ENCODE data around the gene DUSP10. TPM values are rescaled to one million over a fixed set of nuclear protein-coding genes. Genes with fewer than 3 reads are reported as not detected.

The DUSP10 gene
- total RNA-seq, 2 experiments from 2014 or later = 23.9 to 24.6 TPM

- POLR2A ChIA-PET = no interaction called here
- CTCF ChIA-PET = no interaction called here
Observed at GRCh38 chr1:221704306-221704705, 37.6 kb downstream of the DUSP10 start.

GRCh38 chr1:221701570-221702186 is 40.2 kb downstream of the DUSP10 start:
- CTCF ChIA-PET = no interaction called here
- POLR2A ChIA-PET = interaction anchor here (0.8 kb wide), 1 partner anchor 1524 kb away, joined by 8 read pairs; no protein-coding TSS in a partner anchor

GRCh38 chr1:221700948-221701347 is 40.9 kb downstream of the DUSP10 start:
- ChIA-PET CTCF (interaction anchor here (0.7 kb wide), 1 partner anchor 263 kb away, joined by 3 read pairs; no protein-coding TSS in a partner anchor), POLR2A (interaction anchor here (0.8 kb wide), 1 partner anchor 1525 kb away, joined by 8 read pairs; no protein-coding TSS in a partner anchor)

- POLR2A ChIA-PET = interaction anchor here (0.8 kb wide), 1 partner anchor 1525 kb away, joined by 8 read pairs; no protein-coding TSS in a partner anchor
- CTCF ChIA-PET = interaction anchor here (0.7 kb wide), 1 partner anchor 262 kb away, joined by 3 read pairs; no protein-coding TSS in a partner anchor
Observed at GRCh38 chr1:221700536-221700935, 41.4 kb downstream of the DUSP10 start.

GRCh38 chr1:221699978-221700519 is 41.8 kb downstream of the DUSP10 start:
- POLR2A ChIA-PET = no interaction called here
- CTCF ChIA-PET = no interaction called here

- POLR2A ChIA-PET = interaction anchor here (0.7 kb wide), 1 partner anchor 418 kb away, joined by 3 read pairs; no protein-coding TSS in a partner anchor
- CTCF ChIA-PET = no interaction called here
Observed at GRCh38 chr1:221699577-221699976, 42.3 kb downstream of the DUSP10 start.

- ChIA-PET POLR2A (interaction anchor here (0.7 kb wide), 1 partner anchor 419 kb away, joined by 3 read pairs; no protein-coding TSS in a partner anchor), CTCF (no interaction called here)
Observed at GRCh38 chr1:221698579-221699349, 43.1 kb downstream of the DUSP10 start.

GRCh38 chr1:221697923-221698425 is 43.9 kb downstream of the DUSP10 start:
- CTCF ChIA-PET = no interaction called here
- POLR2A ChIA-PET = no interaction called here

GRCh38 chr1:221696718-221697461 is 45.0 kb downstream of the DUSP10 start:
- POLR2A ChIA-PET = no interaction called here
- CTCF ChIA-PET = no interaction called here

GRCh38 chr1:221696027-221696426 is 45.9 kb downstream of the DUSP10 start:
- POLR2A ChIA-PET = interaction anchor here (1.0 kb wide), 1 partner anchor 46 kb away, joined by 3 read pairs; the partner anchor contains the start of gene DUSP10
- CTCF ChIA-PET = no interaction called here

GRCh38 chr1:221695301-221695700 is 46.6 kb downstream of the DUSP10 start:
- POLR2A ChIA-PET = interaction anchor here (1.0 kb wide), 1 partner anchor 46 kb away, joined by 3 read pairs; the partner anchor contains the start of gene DUSP10

GRCh38 chr1:221694109-221694508 is 47.8 kb downstream of the DUSP10 start:
- POLR2A ChIA-PET = no interaction called here
- CTCF ChIA-PET = no interaction called here

More at GRCh38 chr1:221695301-221695700, 46.6 kb downstream of the DUSP10 start:
- CTCF ChIA-PET = no interaction called here

- POLR2A ChIA-PET = no interaction called here
Observed at GRCh38 chr1:221693087-221693486, 48.8 kb downstream of the DUSP10 start.

GRCh38 chr1:221692643-221693042 is 49.2 kb downstream of the DUSP10 start:
- ChIA-PET CTCF (interaction anchor here (0.9 kb wide), 1 partner anchor 20 kb away, joined by 4 read pairs; no protein-coding TSS in a partner anchor), POLR2A (no interaction called here)

More at GRCh38 chr1:221693087-221693486, 48.8 kb downstream of the DUSP10 start:
- CTCF ChIA-PET = no interaction called here

GRCh38 chr1:221691261-221691660 is 50.6 kb downstream of the DUSP10 start:
- CTCF ChIA-PET = no interaction called here
- POLR2A ChIA-PET = no interaction called here

- POLR2A ChIA-PET = no interaction called here
- CTCF ChIA-PET = no interaction called here
Observed at GRCh38 chr1:221690858-221691257, 51.0 kb downstream of the DUSP10 start.

GRCh38 chr1:221689138-221689537 is 52.8 kb downstream of the DUSP10 start:
- POLR2A ChIA-PET = no interaction called here
- CTCF ChIA-PET = no interaction called here

GRCh38 chr1:221688488-221688843 is 53.4 kb downstream of the DUSP10 start:
- ChIA-PET POLR2A (no interaction called here), CTCF (no interaction called here)

- CTCF ChIA-PET = no interaction called here
- POLR2A ChIA-PET = no interaction called here
Observed at GRCh38 chr1:221687836-221688487, 53.9 kb downstream of the DUSP10 start.
